Endothelial cell of umbilical vein (primary cell): ENCODE results near the gene POU2AF1. TPM values are rescaled to one million over a fixed set of nuclear protein-coding genes. Genes with fewer than 3 reads are reported as not detected.

Experiments used
- BruUV-seq: library from RNA; stranded (reverse); fragments of 400-500 nt; replicated peaks from 2 replicates; lab custom pipeline; 2021; lab: Mats Ljungman, UMichigan
- CTCF ChIA-PET: fragments of 300-600, 350-600 bp; sonication (Branson Sonifier 250); formaldehyde crosslinking; loops from one replicate; lab custom pipeline; 2021; ENCODE audit warnings: antibody characterized with exemption, inconsistent platforms; lab: Charles Lee
- POLR2A ChIA-PET: fragments of 300-600, 350-600 bp; sonication (Branson Sonifier 250); formaldehyde crosslinking; loops from one replicate; lab custom pipeline; 2021; ENCODE audit warnings: antibody characterized with exemption, inconsistent platforms; lab: Charles Lee
- DNase-seq: peaks from one replicate; pipeline ENCODE4 v3.0.0-alpha.2; 2011; ENCODE audit warnings: low read depth, low spot score
- FAIRE-seq: peaks from 2 replicates; lab custom pipeline; 2011; peaks lifted over from hg19 to GRCh38; lab: Jason Lieb, UNC
- H2AFZ ChIP-seq: 2 replicates; pipeline ENCODE4 v1.6.0; 2012; ENCODE audit warnings: low read depth, low read length, control low read depth, inconsistent platforms
- H3K27ac ChIP-seq: 2 replicates; pipeline ENCODE4 v1.5.1; 2011; ENCODE audit warnings: low read depth, mild to moderate bottlenecking, control low read depth, low read length, moderate library complexity; ENCODE audit not compliant: insufficient read depth
- H3K27me3 ChIP-seq, 2 experiments: 2 replicates each; pipeline versions ENCODE4 v1.6.0 to v1.6.1; 2011; ENCODE audit warnings: low read length in 2 of 2, mixed read lengths in 1 of 2; ENCODE audit not compliant: control insufficient read depth in 2 of 2, insufficient read depth in 2 of 2
- H3K36me3 ChIP-seq, 2 experiments: 2 replicates in 1 of 2; 3 replicates in 1 of 2; pipeline ENCODE4 v1.5.1; 2011; ENCODE audit warnings: low read length in 2 of 2, mild to moderate bottlenecking in 1 of 2, moderate library complexity in 1 of 2; ENCODE audit not compliant: control insufficient read depth in 2 of 2, insufficient read depth in 2 of 2; ENCODE audit errors: extremely low read depth in 1 of 2
- H3K4me1 ChIP-seq: 3 replicates; pipeline ENCODE4 v1.5.1; 2011; ENCODE audit warnings: mild to moderate bottlenecking, low read length; ENCODE audit not compliant: control insufficient read depth, insufficient read depth; ENCODE audit errors: extremely low read depth
- H3K4me2 ChIP-seq: 2 replicates; pipeline ENCODE4 v1.6.1; 2011; ENCODE audit warnings: low read length, control low read depth, mixed read lengths; ENCODE audit not compliant: insufficient read depth
- H3K4me3 ChIP-seq, 3 experiments: fragments of 200-600 bp in 1 of 3; sonication (generic), shearing (Covaris generic) in 1 of 3; replicated peaks in 1 of 3; 2 replicates each; pipeline ENCODE4 v1.5.1; 2011 to 2016; ENCODE audit warnings: control low read depth in 3 of 3, low read length in 3 of 3, mild to moderate bottlenecking in 2 of 3, inconsistent platforms in 1 of 3, low read depth in 1 of 3, moderate library complexity in 1 of 3; ENCODE audit not compliant: insufficient read depth in 1 of 3
- H3K79me2 ChIP-seq: 2 replicates; pipeline ENCODE4 v1.6.0; 2012; ENCODE audit warnings: low read length, inconsistent platforms; ENCODE audit not compliant: control insufficient read depth, insufficient read depth
- H3K9ac ChIP-seq: replicated peaks from 2 replicates; pipeline ENCODE3; 2011; ENCODE audit warnings: low read length, control low read depth; ENCODE audit not compliant: insufficient read depth; ENCODE audit errors: extremely low read depth
- H3K9me1 ChIP-seq: replicated peaks from 3 replicates; pipeline ENCODE4 v1.6.0; 2011; ENCODE audit warnings: mild to moderate bottlenecking, low read length; ENCODE audit not compliant: control insufficient read depth, insufficient read depth; ENCODE audit errors: extremely low read depth
- H3K9me3 ChIP-seq: replicated peaks from 2 replicates; pipeline ENCODE4 v1.5.1; 2012; ENCODE audit warnings: low read length, inconsistent platforms; ENCODE audit not compliant: control insufficient read depth, insufficient read depth
- H4K20me1 ChIP-seq: replicated peaks from 2 replicates; pipeline ENCODE3; 2011; ENCODE audit warnings: mild to moderate bottlenecking, low read length; ENCODE audit not compliant: control insufficient read depth, insufficient read depth; ENCODE audit errors: extremely low read depth
- FOS ChIP-seq: IDR thresholded peaks from 2 replicates; pipeline ENCODE4 v1.6.1; 2011; ENCODE audit warnings: mild to moderate bottlenecking, low read length, moderate library complexity, borderline replicate concordance; ENCODE audit not compliant: insufficient read depth
- GATA2 ChIP-seq: IDR thresholded peaks from 2 replicates; pipeline ENCODE4 v1.7.0; 2011; ENCODE audit warnings: low read depth, mild to moderate bottlenecking, moderate library complexity, mixed read lengths, low read length; ENCODE audit not compliant: insufficient read length, insufficient read depth
- JUN ChIP-seq: IDR thresholded peaks from 2 replicates; pipeline ENCODE4 v1.6.1; 2011; ENCODE audit warnings: borderline replicate concordance, low read depth; ENCODE audit not compliant: insufficient read length, insufficient read depth
- POLR2A ChIP-seq: IDR thresholded peaks from 2 replicates; pipeline ENCODE4 v1.6.1; 2012; ENCODE audit warnings: low read depth, mild to moderate bottlenecking, control low read depth, low read length
- POLR2AphosphoS5 ChIP-seq: IDR thresholded peaks from 2 replicates; pipeline ENCODE4 v1.6.1; 2012; ENCODE audit warnings: low read depth, mild to moderate bottlenecking, control low read depth, low read length, moderate library complexity; ENCODE audit not compliant: insufficient read depth
- dilution Hi-C: fragments of 300-500 bp; cut with MboI; formaldehyde crosslinking; loops from one replicate; pipeline ENCODE4 v1.15.0; 2019; ENCODE audit warnings: low sequenced_read_pairs; ENCODE audit not compliant: extremely low pct_ligation_motif_present
- intact Hi-C: fragments of 100-400 bp; cut with micrococcal nuclease; formaldehyde crosslinking; loops from one replicate; pipeline ENCODE4 v1.10.0; 2022
- polyA plus RNA-seq, 4 experiments: library from polyadenylated mRNA; depleted of rRNA in 3 of 4; stranded (reverse) in 3 of 4; unstranded in 1 of 4; fragments of >200 nt; gene quantifications; 2 replicates each; pipeline versions ENCODE4 v1.2.1 to v1.2.3, GENCODE V29; 2011 to 2012; ENCODE audit warnings: missing spikeins in 1 of 4
- total RNA-seq: library from RNA; stranded (reverse); gene quantifications from 2 replicates; pipeline ENCODE4 v1.2.3, GENCODE V29; 2021
- TF ChIP-seq, protein P1 (sequence below): IDR thresholded peaks from 2 replicates; pipeline ENCODE4 v1.6.1; 2011; ENCODE audit not compliant: insufficient read depth, insufficient read length
- TF ChIP-seq, protein P2 (sequence below), 2 donors: IDR thresholded peaks; 1 replicate in 1 of 2; 2 replicates in 1 of 2; pipeline ENCODE4 v1.5.1; 2011; ENCODE audit warnings: low read length in 2 of 2, mild to moderate bottlenecking in 2 of 2, moderate library complexity in 2 of 2, control low read depth in 1 of 2, inconsistent platforms in 1 of 2, low read depth in 1 of 2; ENCODE audit not compliant: insufficient read depth in 1 of 2; ENCODE audit errors: extremely low read depth in 1 of 2

POU2AF1 gene
- total and polyA plus RNA-seq, 2 donors (not counting 3 experiments of a cell fraction or from before 2014, with no cell fraction given), result not detected

- no peak overlapping the region for H3K27ac ChIP-seq
- H3K36me3 ChIP-seq, result no peaks in the 10 kb centered on the region
- H4K20me1 ChIP-seq, result no peaks in the 10 kb centered on the region
- CTCF ChIA-PET, result interaction anchor here (3.5 kb wide), 1 partner anchor 8 kb away, joined by 8 read pairs; no protein-coding TSS in a partner anchor
- H3K4me3 ChIP-seq, result no peak overlapping the region
- intact Hi-C loops, result no loop called here
- H3K79me2 ChIP-seq, result no peaks in the 10 kb centered on the region
- no TSS peak for BruUV-seq
- no peak for DNase-seq
- dilution Hi-C loops, result no loop called here
- H3K9ac ChIP-seq, result no peak overlapping the region
- no peaks in the 10 kb centered on the region for H3K4me1 ChIP-seq
- no peaks in the 10 kb centered on the region for H3K9me1 ChIP-seq
- no peak overlapping the region for H2AFZ ChIP-seq
- H3K4me2 ChIP-seq, result no peak overlapping the region
- no peaks in the 10 kb centered on the region for H3K9me3 ChIP-seq
- no peak for FAIRE-seq
- POLR2A ChIA-PET, result no interaction called here
- H3K27me3 ChIP-seq, result no peaks in the 10 kb centered on the region
- TF ChIP-seq FOS, result no peak
- TF ChIP-seq, protein P1, sequence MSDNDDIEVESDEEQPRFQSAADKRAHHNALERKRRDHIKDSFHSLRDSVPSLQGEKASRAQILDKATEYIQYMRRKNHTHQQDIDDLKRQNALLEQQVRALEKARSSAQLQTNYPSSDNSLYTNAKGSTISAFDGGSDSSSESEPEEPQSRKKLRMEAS, result no peak
- no peak for TF ChIP-seq POLR2AphosphoS5
- TF ChIP-seq, protein P2, sequence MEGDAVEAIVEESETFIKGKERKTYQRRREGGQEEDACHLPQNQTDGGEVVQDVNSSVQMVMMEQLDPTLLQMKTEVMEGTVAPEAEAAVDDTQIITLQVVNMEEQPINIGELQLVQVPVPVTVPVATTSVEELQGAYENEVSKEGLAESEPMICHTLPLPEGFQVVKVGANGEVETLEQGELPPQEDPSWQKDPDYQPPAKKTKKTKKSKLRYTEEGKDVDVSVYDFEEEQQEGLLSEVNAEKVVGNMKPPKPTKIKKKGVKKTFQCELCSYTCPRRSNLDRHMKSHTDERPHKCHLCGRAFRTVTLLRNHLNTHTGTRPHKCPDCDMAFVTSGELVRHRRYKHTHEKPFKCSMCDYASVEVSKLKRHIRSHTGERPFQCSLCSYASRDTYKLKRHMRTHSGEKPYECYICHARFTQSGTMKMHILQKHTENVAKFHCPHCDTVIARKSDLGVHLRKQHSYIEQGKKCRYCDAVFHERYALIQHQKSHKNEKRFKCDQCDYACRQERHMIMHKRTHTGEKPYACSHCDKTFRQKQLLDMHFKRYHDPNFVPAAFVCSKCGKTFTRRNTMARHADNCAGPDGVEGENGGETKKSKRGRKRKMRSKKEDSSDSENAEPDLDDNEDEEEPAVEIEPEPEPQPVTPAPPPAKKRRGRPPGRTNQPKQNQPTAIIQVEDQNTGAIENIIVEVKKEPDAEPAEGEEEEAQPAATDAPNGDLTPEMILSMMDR (IDR thresholded peaks at IDR 0.05; ENCODE audit: extremely low read depth in 1 of 2, insufficient read depth in 1 of 2, low read depth in 1 of 2, low read length in 2 of 2), result no peak
- TF ChIP-seq GATA2, result no peak
- TF ChIP-seq POLR2A, result no peak
- no peak for TF ChIP-seq JUN
Measured at GRCh38 chr11:111414936-111415335, 35.9 kb upstream of the POU2AF1 start.
